Skeletal muscle tissue (tissue), 4 donors: ENCODE results near the gene LY9. TPM values are rescaled to one million over a fixed set of nuclear protein-coding genes. Genes with fewer than 3 reads are reported as not detected.

Experiments
- H3K27ac ChIP-seq: one replicate; pipeline ENCODE4 v1.7.0; 2013; ENCODE audit warnings: mild to moderate bottlenecking, low read depth, low read length, inconsistent platforms
- H3K27me3 ChIP-seq, 3 donors: one replicate each; pipeline ENCODE4 v1.7.0; 2013; ENCODE audit warnings: low read length in 3 of 3; ENCODE audit not compliant: control insufficient read depth in 3 of 3, insufficient read depth in 3 of 3
- H3K36me3 ChIP-seq, 3 donors: one replicate each; pipeline ENCODE4 v1.7.0; 2013; ENCODE audit warnings: low read length in 3 of 3; ENCODE audit not compliant: control insufficient read depth in 3 of 3, insufficient read depth in 3 of 3
- H3K4me1 ChIP-seq, 3 donors: one replicate each; pipeline ENCODE4 v1.7.0; 2013; ENCODE audit warnings: low read length in 3 of 3, mild to moderate bottlenecking in 3 of 3; ENCODE audit not compliant: control insufficient read depth in 3 of 3, insufficient read depth in 3 of 3
- H3K4me3 ChIP-seq, 3 donors: one replicate each; pipeline ENCODE4 v1.7.0; 2013; ENCODE audit warnings: low read length in 3 of 3
- H3K9ac ChIP-seq, 3 donors: one replicate each; pipeline ENCODE4 v1.7.0; 2013; ENCODE audit warnings: low read length in 3 of 3, mild to moderate bottlenecking in 3 of 3, moderate library complexity in 2 of 3, low read depth in 1 of 3
- H3K9me3 ChIP-seq, 3 donors: one replicate each; pipeline ENCODE4 v1.7.0; 2013; ENCODE audit warnings: low read length in 3 of 3; ENCODE audit not compliant: control insufficient read depth in 3 of 3
- total RNA-seq: library from RNA; depleted of rRNA; stranded (reverse); fragments of >200 nt; gene quantifications from one replicate; pipeline ENCODE4 v1.2.3, GENCODE V29; 2014
- donor health status: Osteomylitis.

LY9 gene
- total RNA-seq, 1 donor from 2014 or later = not detected

GRCh38 chr1:160813215-160813614 is 17.2 kb downstream of the LY9 start:
- Histone ChIP-seq H3K9ac (no peak overlapping the region), H3K9me3 (no peaks in the 10 kb centered on the region), H3K4me3 (no peak overlapping the region), H3K36me3 (no peaks in the 10 kb centered on the region), H3K27ac (no peak overlapping the region), H3K4me1 (no peaks in the 10 kb centered on the region), H3K27me3 (peaks cover 3 to 12% (median 8%) of the 10 kb centered on the region in 3 donors)

DNA sequence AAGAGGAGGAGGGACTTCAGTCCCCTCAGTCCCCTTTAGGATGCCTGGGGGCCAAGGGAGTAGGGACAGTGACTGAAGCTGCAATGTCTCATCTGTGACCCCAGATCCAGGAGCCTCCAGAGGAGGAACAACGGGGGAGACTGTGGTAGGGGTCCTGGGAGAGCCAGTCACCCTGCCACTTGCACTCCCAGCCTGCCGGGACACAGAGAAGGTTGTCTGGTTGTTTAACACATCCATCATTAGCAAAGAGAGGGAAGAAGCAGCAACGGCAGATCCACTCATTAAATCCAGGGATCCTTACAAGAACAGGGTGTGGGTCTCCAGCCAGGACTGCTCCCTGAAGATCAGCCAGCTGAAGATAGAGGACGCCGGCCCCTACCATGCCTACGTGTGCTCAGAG is 18.3 kb downstream of the LY9 start:
- Histone ChIP-seq H3K27ac (no peak overlapping the region), H3K9ac (no peak overlapping the region), H3K36me3 (no peaks in the 10 kb centered on the region), H3K4me1 (no peaks in the 10 kb centered on the region), H3K4me3 (no peak overlapping the region), H3K27me3 (peaks cover 3 to 15% (median 8%) of the 10 kb centered on the region in 3 donors), H3K9me3 (no peaks in the 10 kb centered on the region)

GRCh38 chr1:160814856-160815255 is 18.9 kb downstream of the LY9 start:
- Histone ChIP-seq H3K27ac (no peak overlapping the region), H3K9me3 (no peaks in the 10 kb centered on the region), H3K9ac (no peak overlapping the region), H3K36me3 (no peaks in the 10 kb centered on the region), H3K4me1 (no peaks in the 10 kb centered on the region), H3K4me3 (no peak overlapping the region), H3K27me3 (peaks cover 3 to 15% (median 8%) of the 10 kb centered on the region in 3 donors)

GRCh38 chr1:160818207-160818937 is 22.4 kb downstream of the LY9 start:
- H3K4me1 ChIP-seq = no peaks in the 10 kb centered on the region
- H3K27ac ChIP-seq = no peak overlapping the region
- no peaks in the 10 kb centered on the region for H3K9me3 ChIP-seq
- H3K27me3 ChIP-seq = peaks cover 3 to 15% (median 8%) of the 10 kb centered on the region in 3 donors
- no peaks in the 10 kb centered on the region for H3K36me3 ChIP-seq
- H3K9ac ChIP-seq = no peak overlapping the region
- no peak overlapping the region for H3K4me3 ChIP-seq

DNA sequence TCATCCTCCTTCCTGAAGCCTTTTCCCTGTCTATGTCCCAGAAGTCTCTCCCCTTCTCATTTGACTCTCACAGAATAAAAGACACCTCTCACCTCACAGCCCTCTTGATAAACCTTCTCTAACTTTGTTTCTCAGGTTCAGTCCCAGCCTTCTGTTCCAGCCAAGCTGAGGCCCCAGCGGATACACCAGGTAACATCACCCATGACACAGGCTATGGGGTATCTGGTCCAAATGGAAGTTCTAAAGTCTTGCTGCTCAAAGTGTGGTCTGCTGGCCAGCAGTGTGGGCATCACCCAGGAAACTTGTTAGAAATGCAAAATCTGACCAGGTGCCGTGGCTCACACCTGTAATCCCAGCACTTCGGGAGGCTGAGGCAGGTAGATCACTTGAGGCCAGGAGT is 23.2 kb downstream of the LY9 start:
- Histone ChIP-seq H3K9ac (no peak overlapping the region), H3K4me3 (no peak overlapping the region), H3K9me3 (no peaks in the 10 kb centered on the region), H3K27ac (no peak overlapping the region), H3K4me1 (no peaks in the 10 kb centered on the region), H3K36me3 (no peaks in the 10 kb centered on the region), H3K27me3 (peaks cover 3 to 11% (median 7%) of the 10 kb centered on the region in 3 donors)

- Histone ChIP-seq H3K27me3 (peaks cover 0 to 5% (median 2%) of the 10 kb centered on the region in 3 donors), H3K9me3 (no peaks in the 10 kb centered on the region), H3K36me3 (no peaks in the 10 kb centered on the region), H3K4me3 (no peak overlapping the region), H3K4me1 (no peaks in the 10 kb centered on the region), H3K9ac (no peak overlapping the region), H3K27ac (no peak overlapping the region)
Observed at GRCh38 chr1:160821627-160822026, 25.7 kb downstream of the LY9 start.

DNA sequence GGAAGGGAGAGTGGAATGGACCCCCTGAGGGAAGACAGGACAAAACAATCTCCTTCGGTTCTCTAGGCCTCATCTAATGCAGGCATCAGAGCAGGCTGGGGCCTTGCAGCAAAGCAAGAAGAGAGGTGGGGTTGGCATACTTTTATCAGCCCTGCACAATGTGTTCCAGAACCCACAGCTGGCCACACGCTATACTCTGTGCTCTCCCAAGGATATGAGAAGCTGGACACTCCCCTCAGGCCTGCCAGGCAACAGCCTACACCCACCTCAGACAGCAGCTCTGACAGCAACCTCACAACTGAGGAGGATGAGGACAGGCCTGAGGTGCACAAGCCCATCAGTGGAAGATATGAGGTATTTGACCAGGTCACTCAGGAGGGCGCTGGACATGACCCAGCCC is 27.3 kb downstream of the LY9 start:
- Histone ChIP-seq H3K4me3 (no peak overlapping the region), H3K9ac (no peak overlapping the region), H3K27ac (no peak overlapping the region), H3K27me3 (peaks cover 0 to 3% (median 2%) of the 10 kb centered on the region in 3 donors), H3K9me3 (no peaks in the 10 kb centered on the region), H3K4me1 (no peaks in the 10 kb centered on the region), H3K36me3 (no peaks in the 10 kb centered on the region)

- H3K27ac ChIP-seq = no peak overlapping the region
- no peaks in the 10 kb centered on the region for H3K9me3 ChIP-seq
- no peak overlapping the region for H3K4me3 ChIP-seq
- no peaks in the 10 kb centered on the region for H3K36me3 ChIP-seq
- H3K27me3 ChIP-seq = peaks cover 0 to 2% (median 0%) of the 10 kb centered on the region in 3 donors
- H3K9ac ChIP-seq = no peak overlapping the region
- H3K4me1 ChIP-seq = no peaks in the 10 kb centered on the region
Observed at GRCh38 chr1:160826546-160826945, 30.6 kb downstream of the LY9 start.

DNA sequence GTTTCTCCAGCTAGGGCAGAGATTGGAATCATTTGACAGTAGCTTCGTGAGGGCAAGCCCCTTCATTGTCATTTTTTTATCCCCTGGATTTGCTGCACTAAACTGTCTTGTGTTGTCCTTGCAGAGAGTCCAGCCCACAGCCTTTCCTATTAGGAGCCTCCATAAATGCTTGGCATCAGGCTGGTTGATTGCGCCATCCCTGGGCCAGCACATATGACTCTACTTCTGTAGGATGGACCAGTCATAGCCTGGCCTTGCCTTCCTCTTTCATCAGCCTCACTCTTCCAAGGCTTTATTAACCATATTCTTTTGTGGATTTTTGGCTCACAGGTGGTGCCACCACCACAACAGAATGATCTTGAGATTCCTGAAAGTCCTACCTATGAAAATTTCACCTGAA is 31.4 kb downstream of the LY9 start:
- Histone ChIP-seq H3K9me3 (no peaks in the 10 kb centered on the region), H3K4me1 (no peaks in the 10 kb centered on the region), H3K27me3 (peaks cover 0 to 2% (median 0%) of the 10 kb centered on the region in 3 donors), H3K4me3 (no peak overlapping the region), H3K9ac (no peak overlapping the region), H3K36me3 (no peaks in the 10 kb centered on the region), H3K27ac (no peak overlapping the region)

DNA sequence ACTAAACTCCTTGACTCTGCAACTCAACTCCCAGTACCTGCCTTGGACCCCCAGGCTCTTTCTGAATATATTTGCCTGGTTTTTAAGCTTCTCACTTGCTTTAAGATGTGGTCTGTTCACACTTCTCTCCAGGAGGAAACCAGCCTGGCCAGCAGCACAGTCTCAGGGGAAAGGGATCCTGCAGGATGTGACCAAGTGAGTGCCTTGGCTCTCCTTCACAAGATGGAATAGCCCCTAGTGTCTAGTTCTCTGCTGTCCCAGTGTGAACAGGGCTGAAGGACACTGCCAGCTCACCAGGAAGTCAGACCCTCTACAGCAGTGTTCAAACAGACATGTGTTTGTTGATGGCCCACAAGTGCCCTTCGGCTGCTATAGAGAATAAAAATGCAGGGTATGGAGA is 33.8 kb downstream of the LY9 start:
- no peaks in the 10 kb centered on the region for H3K9me3 ChIP-seq
- H3K27ac ChIP-seq = no peak overlapping the region
- H3K4me1 ChIP-seq = no peaks in the 10 kb centered on the region
- H3K9ac ChIP-seq = no peak overlapping the region
- H3K36me3 ChIP-seq = no peaks in the 10 kb centered on the region
- H3K27me3 ChIP-seq = no peaks in the 10 kb centered on the region
- H3K4me3 ChIP-seq = no peak overlapping the region
